Erythroblast (primary cell): ENCODE measurements around the gene INTS13.

Experiments
- GATA1 ChIP-seq: IDR thresholded peaks from 2 replicates; pipeline ENCODE4 v1.6.1; 2011; ENCODE audit warnings: low read depth, mild to moderate bottlenecking, control low read depth, low read length, moderate library complexity
- POLR2A ChIP-seq: IDR thresholded peaks from 2 replicates; pipeline ENCODE4 v1.6.1; 2011; ENCODE audit warnings: mild to moderate bottlenecking, low read length

DNA sequence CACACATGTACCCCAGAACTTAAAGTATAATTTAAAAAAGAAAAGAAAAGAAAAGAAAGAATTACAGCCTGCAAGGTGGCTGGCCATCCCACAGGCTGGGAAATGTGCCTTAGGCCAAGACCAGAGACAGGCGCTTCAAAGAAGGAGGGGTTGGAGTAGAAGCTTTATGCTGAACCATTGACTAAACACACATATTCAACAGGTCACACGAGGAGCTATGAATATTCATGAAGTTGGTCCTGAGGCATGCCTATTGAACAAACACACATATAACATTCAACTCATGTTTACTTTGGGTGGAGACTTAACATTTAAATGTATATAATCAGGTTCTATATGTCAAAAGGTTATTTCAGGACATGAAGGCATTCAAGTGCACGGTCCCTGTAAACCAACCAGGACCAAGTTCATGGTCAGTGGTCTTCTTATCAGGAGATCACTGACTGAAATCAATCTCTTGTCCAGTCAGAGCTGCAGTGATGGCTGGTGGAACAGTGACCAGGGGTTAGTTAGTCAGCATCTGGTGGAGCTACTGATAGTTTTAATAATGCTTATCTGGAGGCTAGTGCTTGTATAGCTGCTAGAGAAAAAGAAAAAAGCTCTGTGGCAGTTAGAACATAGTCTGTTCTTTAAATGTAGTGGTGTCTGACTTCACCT is 69.2 kb downstream of the INTS13 start:
- no peak for TF ChIP-seq POLR2A
- no peak for TF ChIP-seq GATA1
